Keratinocyte (primary cell): ENCODE measurements around the gene TAF11L9. TPM values are rescaled to one million over a fixed set of nuclear protein-coding genes. Genes with fewer than 3 reads are reported as not detected.
"Not testable (repeated sequence)": the region's sequence is repeated elsewhere in the genome, so short reads cannot be mapped to it uniquely, and the experiment has no call there.

Source experiments
- DNase-seq: peaks from one replicate; pipeline ENCODE4 v3.0.0-alpha.2; 2011; ENCODE audit warnings: low read depth, missing footprints, low spot score
- FAIRE-seq: peaks from 2 replicates; lab custom pipeline; 2011; peaks lifted over from hg19 to GRCh38; lab: Jason Lieb, UNC
- H2AFZ ChIP-seq: 2 replicates; pipeline ENCODE4 v1.6.0; 2012; ENCODE audit warnings: low read length, control low read depth, inconsistent platforms; ENCODE audit not compliant: control insufficient read depth
- H3K27ac ChIP-seq: 2 replicates; pipeline ENCODE4 v1.5.1; 2011; ENCODE audit warnings: low read length; ENCODE audit not compliant: control insufficient read depth, insufficient read depth
- H3K27me3 ChIP-seq: 3 replicates; pipeline ENCODE4 v1.6.0; 2011; ENCODE audit warnings: low read length; ENCODE audit not compliant: control insufficient read depth, insufficient read depth; ENCODE audit errors: extremely low read depth
- H3K36me3 ChIP-seq, 2 experiments: 2 replicates in 1 of 2; 3 replicates in 1 of 2; pipeline ENCODE4 v1.5.1; 2011; ENCODE audit warnings: low read length in 2 of 2, mild to moderate bottlenecking in 1 of 2; ENCODE audit not compliant: control insufficient read depth in 2 of 2, insufficient read depth in 2 of 2; ENCODE audit errors: extremely low read depth in 1 of 2
- H3K4me1 ChIP-seq: 3 replicates; pipeline ENCODE4 v1.5.1; 2011; ENCODE audit warnings: low read length; ENCODE audit not compliant: control insufficient read depth, insufficient read depth; ENCODE audit errors: extremely low read depth
- H3K4me2 ChIP-seq: 3 replicates; pipeline ENCODE4 v1.6.0; 2011; ENCODE audit warnings: low read depth, low read length; ENCODE audit not compliant: control insufficient read depth, insufficient read depth; ENCODE audit errors: extremely low read depth
- H3K4me3 ChIP-seq, 3 experiments: fragments of 200-600 bp in 1 of 3; sonication (generic) in 1 of 3; 2 replicates in 2 of 3; 3 replicates in 1 of 3; pipeline ENCODE4 v1.5.1; 2011 to 2016; ENCODE audit warnings: low read length in 3 of 3, mild to moderate bottlenecking in 3 of 3, control low read depth in 2 of 3, inconsistent platforms in 1 of 3, low read depth in 1 of 3, mixed read lengths in 1 of 3, mixed run types in 1 of 3, moderate library complexity in 1 of 3; ENCODE audit not compliant: control insufficient read depth in 2 of 3, insufficient read depth in 2 of 3; ENCODE audit errors: extremely low read depth in 1 of 3
- H3K79me2 ChIP-seq: 2 replicates; pipeline ENCODE4 v1.6.0; 2012; ENCODE audit warnings: low read length; ENCODE audit not compliant: control insufficient read depth, insufficient read depth
- H3K9ac ChIP-seq: 3 replicates; pipeline ENCODE4 v1.6.0; 2011; ENCODE audit warnings: low read length; ENCODE audit not compliant: control insufficient read depth, insufficient read depth; ENCODE audit errors: extremely low read depth
- H3K9me1 ChIP-seq: 3 replicates; pipeline ENCODE4 v1.6.0; 2011; ENCODE audit warnings: low read length; ENCODE audit not compliant: control insufficient read depth, insufficient read depth; ENCODE audit errors: extremely low read depth
- H3K9me3 ChIP-seq: 2 replicates; pipeline ENCODE4 v1.5.1; 2012; ENCODE audit warnings: low read depth, low read length; ENCODE audit not compliant: control insufficient read depth
- H4K20me1 ChIP-seq: 3 replicates; pipeline ENCODE4 v1.6.0; 2011; ENCODE audit warnings: low read length; ENCODE audit not compliant: control insufficient read depth, insufficient read depth; ENCODE audit errors: extremely low read depth
- CTCF ChIP-seq, 3 experiments: IDR thresholded peaks in 1 of 3; conservative IDR thresholded peaks in 1 of 3; optimal IDR thresholded peaks in 1 of 3; 2 replicates in 2 of 3; 3 replicates in 1 of 3; pipeline versions ENCODE3 to v1.5.1; 2011; ENCODE audit warnings: low read length in 3 of 3, mild to moderate bottlenecking in 3 of 3, moderate library complexity in 2 of 3, control low read depth in 1 of 3, inconsistent platforms in 1 of 3; ENCODE audit not compliant: insufficient read depth in 2 of 3; ENCODE audit errors: extremely low read depth in 1 of 3
- EZH2 ChIP-seq: IDR thresholded peaks from one replicate; pipeline ENCODE4 v1.6.1; 2012; ENCODE audit warnings: inconsistent platforms, mild to moderate bottlenecking, low read length, moderate library complexity
- dilution Hi-C: fragments of 300-500 bp; cut with MboI; formaldehyde crosslinking; loops from one replicate; pipeline ENCODE4 v1.7.0; 2020; ENCODE audit warnings: low sequenced_read_pairs; ENCODE audit not compliant: extremely low pct_ligation_motif_present
- polyA plus RNA-seq, 5 experiments: library from polyadenylated mRNA; depleted of rRNA in 3 of 5; stranded (reverse) in 3 of 5; stranded (forward) in 1 of 5; unstranded in 1 of 5; fragments of >200 nt; gene quantifications; 1 replicate in 1 of 5; 2 replicates in 3 of 5; 3 replicates in 1 of 5; pipeline versions ENCODE4 v1.2.1 to v1.2.3, GENCODE V29; 2011 to 2012; ENCODE audit warnings: missing spikeins in 2 of 5, low read depth in 1 of 5, low replicate concordance in 1 of 5

Gene TAF11L9
- polyA plus RNA-seq, 1 donor (not counting 4 experiments of a cell fraction or from before 2014, with no cell fraction given): not detected

GRCh38 chr5:17619354-17619753 lies 25.2 kb upstream of the TAF11L9 start:
- H3K9me1 ChIP-seq: no peaks in the 10 kb centered on the region
- no peak overlapping the region for H3K4me3 ChIP-seq
- TF ChIP-seq CTCF (optimal IDR thresholded peaks at IDR 0.05 in 1 of 3, IDR thresholded peaks at IDR 0.05 in 1 of 3, conservative IDR thresholded peaks at IDR 0.05 in 1 of 3; ENCODE audit: extremely low read depth in 1 of 3, insufficient read depth in 2 of 3, low read length in 3 of 3) (no peak), EZH2 (no peak)
- no peak overlapping the region for H3K9ac ChIP-seq
- H3K4me1 ChIP-seq: no peaks in the 10 kb centered on the region
- FAIRE-seq: no peak
- no peaks in the 10 kb centered on the region for H3K79me2 ChIP-seq
- DNase-seq: no peak
- no peaks in the 10 kb centered on the region for H3K36me3 ChIP-seq
- no peak overlapping the region for H3K4me2 ChIP-seq
- dilution Hi-C loops: no loop called here
- H3K9me3 ChIP-seq: no peaks in the 10 kb centered on the region
- no peak overlapping the region for H3K27ac ChIP-seq
- H2AFZ ChIP-seq: no peak overlapping the region
- no peaks in the 10 kb centered on the region for H4K20me1 ChIP-seq
- no peaks in the 10 kb centered on the region for H3K27me3 ChIP-seq

- Histone ChIP-seq H3K27ac (no peak overlapping the region), H3K4me3 (no peak overlapping the region), H3K9ac (no peak overlapping the region), H3K27me3 (no peaks in the 10 kb centered on the region), H4K20me1 (no peaks in the 10 kb centered on the region), H3K9me3 (no peaks in the 10 kb centered on the region), H3K79me2 (no peaks in the 10 kb centered on the region), H3K36me3 (no peaks in the 10 kb centered on the region), H3K4me1 (no peaks in the 10 kb centered on the region), H3K9me1 (no peaks in the 10 kb centered on the region), H3K4me2 (no peak overlapping the region), H2AFZ (no peak overlapping the region)
- dilution Hi-C loops: no loop called here
- DNase-seq: no peak
- no peak for FAIRE-seq
- TF ChIP-seq EZH2 (no peak), CTCF (optimal IDR thresholded peaks at IDR 0.05 in 1 of 3, IDR thresholded peaks at IDR 0.05 in 1 of 3, conservative IDR thresholded peaks at IDR 0.05 in 1 of 3; ENCODE audit: extremely low read depth in 1 of 3, insufficient read depth in 2 of 3, low read length in 3 of 3) (no peak)
These were observed 20.8 kb upstream of the TAF11L9 start for GRCh38 chr5:17614872-17615605.

- H3K9ac ChIP-seq, H3K27ac ChIP-seq, FAIRE-seq, H3K9me3 ChIP-seq, H3K36me3 ChIP-seq, H4K20me1 ChIP-seq, H3K79me2 ChIP-seq, H3K4me3 ChIP-seq, dilution Hi-C loops, H3K4me2 ChIP-seq, H3K27me3 ChIP-seq, H3K9me1 ChIP-seq, H3K4me1 ChIP-seq, DNase-seq, H2AFZ ChIP-seq: not testable (repeated sequence)
These were observed 15.9 kb upstream of the TAF11L9 start, which contains the start of gene TAF11L12 for GRCh38 chr5:17610092-17610491. Gene TAF11L12 (plus strand): TSS chr5:17610392.

- H2AFZ ChIP-seq, H3K27ac ChIP-seq, H3K27me3 ChIP-seq, H3K4me1 ChIP-seq, H3K4me3 ChIP-seq, H3K9me3 ChIP-seq, dilution Hi-C loops, H3K9me1 ChIP-seq, H3K36me3 ChIP-seq, DNase-seq, H3K9ac ChIP-seq, H3K4me2 ChIP-seq, H4K20me1 ChIP-seq, FAIRE-seq, H3K79me2 ChIP-seq: not testable (repeated sequence)
These were observed 13.3 kb upstream of the TAF11L9 start for GRCh38 chr5:17607461-17607860.
